AG08396 (cell line): ENCODE results near the gene ARL5B.

Source experiments
- DNase-seq: peaks from one replicate; pipeline ENCODE4 v3.0.0; 2012; ENCODE audit warnings: low spot score, mixed read lengths

Gene ARL5B

DNA sequence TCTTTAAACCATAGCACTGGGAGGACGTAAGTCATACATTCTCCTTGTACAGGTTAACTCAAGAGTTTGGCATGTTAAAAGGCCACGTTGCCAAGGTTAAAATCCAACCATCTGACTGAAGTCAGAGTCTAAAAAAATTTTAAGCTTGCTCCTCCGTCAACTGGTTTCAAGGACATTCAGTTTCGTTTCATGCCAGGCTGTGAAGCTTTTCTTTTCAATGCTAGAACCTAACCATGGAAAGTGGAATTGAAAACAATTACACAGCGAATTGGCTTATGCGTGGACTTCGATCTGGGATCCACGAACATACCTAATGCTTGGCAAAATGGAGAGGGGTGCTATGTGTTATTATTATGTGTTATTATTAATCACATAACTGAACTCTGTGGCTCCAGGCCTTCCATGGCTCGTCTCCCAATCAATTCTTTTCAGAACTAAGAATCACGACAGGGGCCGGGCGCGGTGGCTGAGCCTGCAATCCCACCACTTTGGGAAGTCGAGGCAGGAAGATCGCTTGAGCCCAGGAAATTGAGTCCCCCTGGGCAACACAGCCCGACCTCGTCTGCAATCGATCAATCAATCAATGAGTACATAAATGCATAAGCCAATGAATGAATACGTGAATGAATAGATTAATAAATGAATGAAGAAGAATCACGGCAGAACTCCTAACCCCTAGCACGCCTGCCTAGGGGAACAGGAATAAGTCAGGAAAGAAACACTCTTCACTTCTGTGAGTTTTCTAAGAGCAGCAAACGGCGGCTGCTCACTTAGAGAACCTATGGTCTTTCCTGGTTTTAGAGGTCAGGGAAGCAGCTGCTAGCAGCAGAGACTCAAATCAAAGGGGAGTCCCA, 733 bp upstream of the ARL5B start:
- DNase-seq, result no peak

DNA sequence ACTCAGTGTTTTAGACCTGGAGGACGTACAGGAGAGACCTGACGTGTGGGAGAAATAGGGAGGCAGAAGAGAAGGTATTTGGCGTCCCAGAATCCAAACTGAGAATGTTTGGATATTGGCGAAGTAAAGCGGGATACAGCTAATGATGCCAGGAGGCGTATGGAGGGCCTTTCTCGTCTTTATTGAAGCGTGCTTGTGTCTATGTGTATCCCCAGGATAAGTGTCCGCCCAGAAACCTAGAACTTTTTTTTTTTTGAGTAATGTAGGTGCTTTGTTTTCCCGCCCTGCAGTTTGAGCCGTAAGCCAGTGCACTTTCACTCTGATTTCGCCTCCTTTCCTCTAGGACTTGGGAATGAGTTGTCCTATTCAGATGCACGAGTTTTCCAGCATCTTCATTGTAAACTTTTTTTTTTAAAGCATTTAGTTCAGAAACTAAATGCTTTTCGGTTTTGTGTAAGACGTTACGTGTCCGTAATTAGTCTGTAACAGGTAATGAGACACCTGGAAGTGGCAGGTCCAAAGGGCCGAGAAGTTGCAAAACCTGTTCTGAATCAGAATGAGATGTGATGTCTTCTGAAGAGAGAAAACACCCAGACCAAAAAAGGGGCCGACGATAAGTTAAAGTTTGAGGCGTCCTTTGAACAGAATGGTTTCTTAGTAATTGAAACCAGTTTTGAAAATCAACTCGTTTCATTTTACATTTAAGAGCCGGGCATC, 746 bp downstream of the ARL5B start:
- DNase-seq, result peak; percentile 16

DNA sequence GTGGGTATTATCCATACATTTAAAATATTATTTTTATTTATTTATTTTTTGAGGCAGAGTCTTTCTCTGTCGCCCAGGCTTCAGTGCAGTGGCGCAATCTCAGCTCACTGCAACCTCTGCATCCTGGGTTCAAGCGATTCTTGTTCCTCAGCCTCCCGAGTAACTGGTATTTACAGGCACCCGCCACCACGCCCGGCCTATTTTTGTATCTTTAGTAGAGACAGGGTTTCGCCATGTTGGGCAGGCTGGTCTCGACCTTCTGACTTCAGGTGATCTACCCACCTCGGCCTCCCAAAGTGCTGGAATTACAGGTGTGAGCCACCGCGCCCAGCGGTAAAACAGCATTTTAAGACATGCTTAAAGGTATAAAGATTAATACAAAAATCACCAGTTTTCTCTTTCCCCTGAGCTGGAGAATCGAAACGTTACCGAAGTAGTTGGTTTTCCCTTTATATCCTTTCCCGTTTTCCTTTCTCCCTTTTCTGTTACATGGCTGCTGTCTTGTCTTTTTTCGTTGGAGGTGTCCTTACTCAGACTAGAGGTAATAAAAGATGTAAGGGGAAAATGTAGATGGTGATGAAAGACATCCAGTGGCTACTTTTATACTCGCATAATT, 1.7 kb downstream of the ARL5B start:
- DNase-seq, result no peak

DNA sequence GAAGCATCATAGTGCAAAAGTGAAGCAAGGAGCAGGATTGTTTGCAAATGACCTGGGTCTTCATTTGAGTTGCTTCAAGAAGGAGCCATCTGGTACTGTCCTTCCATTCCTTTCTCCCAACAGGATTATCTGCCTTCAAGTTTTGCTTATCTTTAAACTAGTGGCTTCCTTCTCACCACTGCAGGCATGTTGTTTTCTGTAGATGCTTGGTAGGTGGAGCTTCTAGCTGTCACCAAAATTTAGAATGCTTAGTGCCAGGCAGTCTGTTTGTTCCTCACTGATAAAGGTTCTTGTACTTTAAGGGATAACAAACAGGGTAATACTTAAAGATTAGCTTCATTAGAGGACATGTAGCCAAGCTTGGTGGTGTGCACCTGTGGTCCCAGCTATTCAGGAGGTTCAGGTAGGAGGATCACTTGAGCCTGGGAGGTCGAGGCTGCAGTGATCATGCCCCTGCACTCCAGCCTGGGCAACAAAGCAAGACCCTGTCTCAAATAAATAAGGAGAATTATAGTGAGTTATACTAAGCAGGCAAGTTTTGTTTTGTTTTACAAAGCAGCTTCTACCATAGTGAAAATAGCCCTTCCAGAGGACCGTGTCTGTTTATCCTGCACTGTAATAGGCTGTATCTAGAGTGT, 5.7 kb downstream of the ARL5B start:
- no peak for DNase-seq

DNA sequence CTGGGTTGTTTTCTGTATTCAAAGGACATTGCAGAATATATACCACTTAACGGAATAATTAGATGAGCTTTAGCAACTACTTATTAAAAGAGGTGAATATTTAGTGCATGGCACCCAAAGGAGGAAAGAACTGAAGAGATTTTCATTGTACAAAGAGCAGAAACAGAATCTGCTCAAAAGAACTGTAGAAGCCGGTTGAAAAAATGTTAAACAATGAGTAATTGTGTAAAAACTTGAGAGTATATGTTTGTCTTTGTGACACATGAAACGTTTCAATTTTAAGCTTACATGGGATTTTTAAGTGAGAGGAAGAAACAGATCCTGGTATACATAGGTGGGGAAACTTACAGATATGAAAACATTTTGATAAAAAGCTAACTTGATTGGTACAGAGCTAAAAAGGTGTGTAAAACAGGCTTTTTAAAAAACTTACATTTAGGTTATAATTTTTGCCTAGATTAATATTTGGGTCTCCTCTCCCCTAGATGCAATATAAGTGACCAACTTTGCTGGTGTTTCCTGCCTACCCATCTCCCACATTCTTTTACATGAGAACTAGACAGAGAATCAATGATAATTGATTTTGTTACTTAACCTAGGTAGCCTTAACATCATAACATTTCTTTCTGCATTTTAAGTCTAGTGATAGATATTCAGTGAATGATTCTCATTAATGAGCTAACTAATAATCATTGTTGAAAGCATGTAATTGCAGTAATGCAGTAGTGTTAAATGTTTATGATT, 6.8 kb downstream of the ARL5B start:
- DNase-seq, result peak; percentile 43

DNA sequence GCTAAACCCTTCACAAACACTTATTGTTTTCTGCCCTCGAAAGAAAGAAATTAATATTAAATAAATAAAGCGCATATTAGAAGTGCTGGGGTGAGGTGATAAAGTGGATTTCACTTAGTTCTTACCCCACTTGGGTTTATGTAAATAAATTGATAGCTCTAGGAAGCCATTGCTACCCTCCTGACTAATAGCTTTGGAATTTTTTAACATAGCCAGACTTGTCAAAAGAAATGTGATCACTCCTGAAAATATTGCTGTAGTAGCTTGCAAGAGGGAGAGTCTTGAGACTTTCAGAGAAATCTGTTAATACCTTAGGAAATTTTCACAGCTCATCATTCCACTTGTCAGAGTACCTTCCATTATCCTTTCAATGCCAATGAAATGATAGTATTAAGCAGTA, 7.6 kb downstream of the ARL5B start:
- DNase-seq, result peak; percentile 45

DNA sequence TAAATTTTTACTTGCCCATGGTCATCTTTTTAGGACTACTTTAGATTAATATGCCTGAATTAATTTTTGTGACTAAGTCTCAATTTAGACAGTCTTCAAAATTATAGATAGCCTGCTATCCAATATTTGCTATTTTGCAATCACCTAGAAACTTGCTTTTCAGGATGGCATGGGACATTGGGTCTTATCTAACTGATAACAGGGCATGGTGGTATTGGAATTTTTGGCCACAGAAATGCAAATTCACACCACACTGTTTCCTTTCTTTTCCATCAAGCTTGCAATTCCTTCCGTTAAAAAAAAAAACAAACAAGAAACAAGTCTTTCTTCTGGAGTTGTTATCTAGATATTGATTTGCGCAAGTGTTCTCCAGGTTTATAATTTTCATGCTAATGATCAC, 8.8 kb downstream of the ARL5B start:
- DNase-seq, result no peak

DNA sequence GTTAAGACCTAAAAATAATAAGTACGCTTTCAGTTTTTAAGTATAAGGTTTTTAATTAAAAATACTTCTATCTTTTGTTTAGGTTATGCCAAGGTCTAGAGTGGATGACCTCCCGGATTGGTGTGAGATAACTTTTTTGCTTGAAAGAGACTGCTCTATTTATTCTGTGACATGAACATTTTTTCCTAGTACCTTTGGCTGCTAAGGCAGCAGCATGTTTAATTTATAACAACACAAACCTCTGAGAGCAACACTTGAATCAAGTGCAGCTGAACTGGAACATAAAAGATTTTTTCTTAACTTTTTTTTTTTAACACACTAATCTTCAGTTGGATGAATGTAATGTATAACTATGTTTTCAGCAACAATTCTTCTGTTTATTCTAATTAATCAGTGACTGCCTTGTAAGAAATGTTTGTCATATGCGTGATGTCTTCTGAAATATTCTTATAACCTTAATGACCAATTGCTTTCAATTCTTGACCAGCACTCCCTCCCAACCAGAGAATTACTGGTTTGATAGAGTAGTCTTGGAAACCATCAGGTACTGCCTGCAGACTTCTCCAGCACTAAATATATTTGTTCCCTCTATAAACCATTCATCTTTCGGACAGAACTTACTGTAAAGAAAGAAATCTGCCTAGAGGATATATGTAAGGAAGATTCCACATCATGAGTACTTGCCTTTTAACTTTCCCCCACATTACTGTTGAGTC, 16.0 kb downstream of the ARL5B start:
- DNase-seq, result no peak

DNA sequence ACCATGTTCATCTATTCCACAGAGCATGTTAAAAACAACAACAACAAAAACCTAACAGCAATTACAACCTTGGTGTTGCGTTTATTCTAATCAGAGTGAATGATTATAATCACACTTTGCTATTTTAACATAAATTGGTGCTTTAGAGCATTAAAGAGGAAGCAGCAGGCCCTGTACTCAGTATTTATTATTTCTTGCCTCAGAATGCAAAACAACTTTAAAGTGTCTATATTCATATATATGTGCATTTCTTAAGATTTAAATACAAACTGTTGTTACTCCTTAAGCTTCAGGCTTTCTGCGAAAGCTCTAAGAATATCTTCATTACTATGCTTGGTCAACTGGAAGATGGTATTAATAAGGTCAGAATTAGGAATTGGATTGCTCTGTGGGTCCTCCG, 21.5 kb downstream of the ARL5B start:
- DNase-seq, result no peak

DNA sequence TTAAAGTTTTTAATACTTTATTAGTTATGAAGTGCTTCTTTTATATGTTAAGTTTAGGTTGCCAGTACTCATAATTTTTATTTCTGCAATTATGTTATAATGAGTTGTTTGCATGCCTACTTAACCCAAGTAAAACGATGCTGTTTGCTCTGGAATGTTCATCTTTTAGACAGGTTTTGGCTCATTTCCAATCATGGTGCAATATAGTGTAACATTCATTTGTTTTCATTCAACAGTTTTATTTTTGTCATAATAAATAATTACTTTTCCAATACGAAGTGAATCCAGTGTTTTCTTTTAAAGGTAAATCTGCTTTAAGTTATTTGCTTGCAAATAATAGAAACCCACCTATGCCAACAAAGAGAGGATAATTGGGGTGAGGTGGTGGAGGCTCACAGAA, 22.1 kb downstream of the ARL5B start:
- no peak for DNase-seq

DNA sequence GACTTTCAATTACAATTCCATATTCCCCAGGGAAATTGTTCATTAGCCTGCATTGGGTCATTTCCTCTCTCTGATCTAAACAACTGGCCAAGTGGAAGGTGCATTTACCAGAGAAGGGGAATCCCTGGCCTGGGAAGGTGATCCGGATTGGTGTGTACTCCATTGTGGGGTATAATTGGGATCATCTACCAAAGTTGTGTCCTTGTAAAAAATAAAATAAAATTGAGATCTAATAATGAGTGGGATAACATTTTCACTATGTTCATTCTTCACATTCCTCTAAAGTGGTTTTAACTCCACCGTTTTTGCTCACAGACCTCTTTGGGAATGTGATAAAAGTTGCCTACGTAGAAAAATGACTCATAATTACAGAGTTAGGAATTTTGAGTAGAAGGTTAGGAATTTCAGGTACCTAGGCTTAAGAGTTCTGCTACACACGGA, 22.8 kb downstream of the ARL5B start:
- no peak for DNase-seq

DNA sequence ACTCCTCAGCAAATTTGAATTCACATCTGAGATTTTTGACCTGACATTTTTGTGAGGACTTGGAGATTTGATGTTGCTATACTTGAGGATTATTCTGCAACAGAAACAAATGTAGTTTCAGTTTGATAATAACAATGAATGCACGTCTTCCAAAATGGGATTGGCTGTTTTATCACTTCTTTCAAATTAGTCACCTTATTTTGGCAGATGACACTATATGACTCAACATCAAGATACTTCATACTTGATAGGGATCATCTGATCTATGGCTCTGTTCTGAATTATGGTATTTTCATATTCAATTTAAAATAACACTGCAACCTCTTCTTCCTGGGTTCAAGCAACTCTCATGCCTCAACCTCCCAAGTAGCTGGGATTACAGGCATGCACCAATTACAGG, 24.2 kb downstream of the ARL5B start:
- no peak for DNase-seq

DNA sequence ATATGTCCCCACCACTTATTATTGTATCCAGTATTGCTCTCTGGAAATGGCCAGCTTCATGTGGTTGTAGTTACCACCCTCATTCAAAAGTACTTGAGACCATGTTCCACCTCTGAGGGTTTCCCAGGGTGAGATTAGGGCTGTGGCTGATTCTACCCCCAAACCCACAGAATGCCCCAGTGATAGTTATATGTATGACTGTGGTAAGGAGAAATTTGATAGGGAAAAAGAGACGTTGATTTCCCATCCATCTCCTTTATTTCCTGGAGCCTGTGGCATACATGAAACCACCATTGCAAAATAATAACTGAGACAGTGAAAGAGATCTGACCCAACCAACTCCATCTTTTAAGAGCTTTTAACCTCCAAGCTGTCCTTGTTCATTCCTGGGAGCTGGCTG, 25.2 kb downstream of the ARL5B start:
- DNase-seq, result no peak

DNA sequence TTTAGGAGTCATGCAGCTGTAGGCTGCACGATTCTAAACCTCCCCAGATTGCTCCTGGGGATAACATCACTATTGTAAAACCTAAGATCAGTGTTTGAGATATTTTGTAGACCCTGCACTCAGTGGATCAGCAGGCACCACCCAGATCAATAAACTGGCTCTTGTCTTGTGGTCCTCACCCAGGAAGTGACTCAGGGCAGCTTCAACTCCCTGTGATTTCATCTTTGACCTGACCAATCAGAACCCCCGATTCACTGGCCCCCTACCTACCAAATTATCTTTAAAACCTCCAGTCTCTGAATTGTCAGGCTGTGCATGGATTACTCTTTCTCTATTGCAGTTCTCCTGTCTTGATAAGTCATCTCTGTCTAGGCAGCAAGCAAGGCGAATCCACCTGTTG, 25.7 kb downstream of the ARL5B start:
- no peak for DNase-seq

DNA sequence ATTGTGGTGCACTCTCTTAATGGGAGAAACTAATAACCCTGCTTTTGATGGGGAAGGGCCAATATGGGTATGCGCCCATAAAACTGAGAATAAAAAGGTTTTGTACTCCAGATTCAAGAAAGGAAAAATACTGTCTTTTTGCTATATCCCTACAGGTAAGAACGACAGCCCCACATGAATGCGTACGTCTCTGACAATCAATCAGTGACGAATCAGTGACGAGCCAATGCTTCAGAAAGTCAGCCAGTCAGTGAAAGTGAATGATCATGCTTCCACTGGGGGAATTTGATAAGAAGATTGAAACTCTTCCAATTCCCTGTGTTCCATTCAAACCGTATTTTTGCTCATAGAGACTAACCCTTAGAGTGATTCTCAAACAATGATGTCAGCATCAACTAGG, 26.3 kb downstream of the ARL5B start:
- DNase-seq, result no peak

DNA sequence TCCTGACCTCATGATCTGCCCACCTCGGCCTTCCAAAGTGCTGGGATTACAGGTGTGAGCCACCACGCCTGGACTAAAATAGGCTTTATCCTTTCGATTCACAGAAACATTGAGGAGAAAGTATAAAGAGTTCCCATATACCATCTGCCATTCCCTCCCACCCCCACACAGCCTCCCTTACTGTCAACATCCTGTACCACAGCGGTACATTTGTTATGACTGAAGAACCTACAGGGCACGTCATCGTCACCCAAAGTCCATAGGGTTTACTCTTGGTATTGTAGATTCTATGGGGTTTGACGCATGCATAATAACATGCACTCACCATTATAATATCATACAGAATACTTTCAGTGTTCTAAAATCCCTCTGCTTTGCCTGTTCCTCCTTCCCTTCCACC, 28.0 kb downstream of the ARL5B start:
- DNase-seq, result no peak

DNA sequence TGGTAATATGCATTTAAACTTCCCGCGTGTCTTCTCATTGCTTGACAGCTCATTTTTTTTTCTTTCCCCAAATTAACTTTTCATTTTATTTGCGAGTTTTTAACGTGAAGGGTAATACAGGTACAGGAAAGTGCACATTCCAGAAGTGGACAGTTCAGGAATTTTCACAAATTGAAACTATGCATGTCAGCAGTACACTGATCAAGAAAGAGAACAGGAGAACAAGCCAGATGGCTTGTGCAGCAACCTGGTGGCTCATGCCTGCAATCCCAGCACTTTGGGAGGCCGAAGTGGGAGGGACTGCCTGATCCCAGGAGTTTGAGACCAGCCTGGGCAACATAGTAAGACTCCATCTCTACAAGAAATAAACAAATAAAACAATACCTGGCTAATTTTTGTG, 28.5 kb downstream of the ARL5B start:
- no peak for DNase-seq

DNA sequence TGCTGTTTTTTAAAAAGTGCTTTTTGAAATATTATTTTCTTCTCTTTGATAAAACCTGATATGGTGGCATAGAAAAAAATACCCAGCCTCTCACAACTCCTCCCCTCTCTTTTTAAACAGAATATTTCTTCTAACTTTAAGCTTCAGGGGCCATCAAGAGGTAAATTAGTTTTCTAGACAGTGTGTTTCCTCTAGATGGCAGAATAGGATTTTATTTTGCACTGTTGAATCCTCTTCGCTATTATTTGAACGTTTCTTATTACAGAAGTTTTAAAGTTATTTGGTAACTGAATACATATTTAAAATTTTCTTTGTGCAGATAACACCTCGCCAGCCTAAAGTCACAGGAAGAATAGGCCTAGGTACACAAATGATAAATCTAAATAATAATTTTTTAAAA, 30.3 kb downstream of the ARL5B start:
- DNase-seq, result no peak

DNA sequence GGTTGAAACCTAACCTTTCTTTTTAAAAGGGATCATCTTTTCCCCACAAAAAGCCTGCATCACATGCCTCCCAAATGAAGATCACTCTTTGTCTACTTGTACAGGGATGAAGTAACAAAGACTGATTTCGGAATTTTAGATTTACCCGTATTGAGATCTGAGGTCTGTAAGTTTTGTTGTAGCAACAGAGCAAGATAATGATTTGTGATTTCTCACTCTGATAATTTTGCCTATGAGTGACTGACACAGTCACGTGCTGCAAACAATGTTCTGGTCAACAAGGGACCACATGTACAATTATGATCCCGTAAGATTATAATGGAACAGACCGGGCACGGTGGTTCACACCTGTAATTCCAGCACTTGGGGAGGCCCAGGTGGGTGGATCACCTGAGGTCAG, 31.3 kb downstream of the ARL5B start:
- DNase-seq, result no peak

DNA sequence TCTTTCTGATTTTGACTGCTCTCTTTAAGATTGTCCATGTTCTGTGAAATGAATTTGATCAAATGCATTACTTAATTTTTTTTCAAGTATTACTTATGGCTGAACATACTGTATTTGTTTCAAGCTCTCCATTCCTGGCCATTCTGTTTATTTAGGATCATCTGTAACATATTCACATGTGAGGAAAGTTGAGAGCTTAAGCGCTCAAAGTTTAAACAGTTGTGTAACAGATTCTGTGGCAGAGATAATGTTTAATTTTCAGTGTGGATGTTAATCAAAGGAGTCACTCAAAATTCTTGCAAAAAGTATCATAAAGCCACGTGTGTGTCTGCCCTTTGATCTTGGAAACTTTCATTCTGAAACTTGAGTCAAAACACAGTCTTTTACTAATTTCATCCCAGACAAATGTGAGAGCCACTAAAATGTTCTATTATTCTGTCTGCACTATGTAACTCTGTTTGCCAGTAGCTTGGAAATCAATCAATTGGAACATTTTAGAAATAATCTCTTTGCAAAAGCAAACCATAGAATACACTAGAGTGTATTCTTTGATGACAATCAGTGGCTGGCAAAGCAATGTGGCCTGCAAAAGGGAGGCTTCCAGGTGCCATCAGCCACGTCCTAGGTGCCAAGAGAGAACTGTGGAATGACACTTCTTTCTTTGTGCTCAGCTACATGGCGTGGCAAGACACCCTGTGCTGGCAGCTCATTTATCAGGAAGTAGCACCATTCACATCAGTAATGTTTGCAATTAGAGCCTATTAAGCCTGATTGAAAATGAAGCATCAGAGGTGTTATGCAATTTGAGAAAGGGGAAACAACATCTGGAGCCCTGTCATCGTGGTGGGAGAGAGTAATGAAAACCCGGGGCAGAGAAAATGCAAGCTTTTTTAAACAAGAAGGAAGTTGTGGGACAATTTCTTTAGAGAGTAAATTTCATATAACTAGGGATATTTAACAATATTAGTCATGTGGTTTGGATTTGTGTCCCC, 40.9 kb downstream of the ARL5B start:
- DNase-seq, result no peak
